WTC11 (cell line): ENCODE data around the gene COL6A5.

Experiments
- CBFB ChIP-seq: sonication (generic); formaldehyde crosslinking; IDR thresholded peaks from 2 replicates; pipeline ENCODE4 v1.8.1; 2022; ENCODE audit warnings: mild to moderate bottlenecking, low read depth, missing genetic modification reagents
- E2F4 ChIP-seq: sonication (generic); formaldehyde crosslinking; IDR thresholded peaks from 2 replicates; pipeline ENCODE4 v1.8.1; 2022; ENCODE audit warnings: low read depth, mild to moderate bottlenecking, moderate library complexity, missing genetic modification reagents, borderline replicate concordance
- NFE2L1 ChIP-seq: sonication (generic); formaldehyde crosslinking; IDR thresholded peaks from 2 replicates; pipeline ENCODE4 v1.8.1; 2023; ENCODE audit warnings: missing genetic modification reagents
- ZNF232 ChIP-seq: sonication (generic); formaldehyde crosslinking; IDR thresholded peaks from 2 replicates; pipeline ENCODE4 v1.8.0; 2022; ENCODE audit warnings: mild to moderate bottlenecking, missing genetic modification reagents
- TF ChIP-seq, protein P1 (sequence below): fragments of 200-600 bp; IDR thresholded peaks from 2 replicates; pipeline ENCODE4 v1.8.0; 2022; ENCODE audit warnings: antibody characterized with exemption
- TF ChIP-seq, protein P2 (sequence below): sonication (generic); formaldehyde crosslinking; IDR thresholded peaks from 2 replicates; pipeline ENCODE4 v1.8.1; 2023; ENCODE audit warnings: mild to moderate bottlenecking, missing genetic modification reagents, moderate library complexity
- TF ChIP-seq, protein P3 (sequence below): sonication (generic); formaldehyde crosslinking; IDR thresholded peaks from 2 replicates; pipeline ENCODE4 v1.8.0; 2022; ENCODE audit warnings: mild to moderate bottlenecking, missing genetic modification reagents
- TF ChIP-seq, protein P4 (sequence below): sonication (generic); formaldehyde crosslinking; IDR thresholded peaks from 2 replicates; pipeline ENCODE4 v1.8.0; 2022; ENCODE audit warnings: mild to moderate bottlenecking, missing genetic modification reagents
- TF ChIP-seq, protein P5 (sequence below): fragments of 250-450 bp; sonication (Bioruptor Pico); IDR thresholded peaks from 2 replicates; pipeline ENCODE4 v1.9.0; 2021; ENCODE audit warnings: mild to moderate bottlenecking

- TF ChIP-seq, protein P1, sequence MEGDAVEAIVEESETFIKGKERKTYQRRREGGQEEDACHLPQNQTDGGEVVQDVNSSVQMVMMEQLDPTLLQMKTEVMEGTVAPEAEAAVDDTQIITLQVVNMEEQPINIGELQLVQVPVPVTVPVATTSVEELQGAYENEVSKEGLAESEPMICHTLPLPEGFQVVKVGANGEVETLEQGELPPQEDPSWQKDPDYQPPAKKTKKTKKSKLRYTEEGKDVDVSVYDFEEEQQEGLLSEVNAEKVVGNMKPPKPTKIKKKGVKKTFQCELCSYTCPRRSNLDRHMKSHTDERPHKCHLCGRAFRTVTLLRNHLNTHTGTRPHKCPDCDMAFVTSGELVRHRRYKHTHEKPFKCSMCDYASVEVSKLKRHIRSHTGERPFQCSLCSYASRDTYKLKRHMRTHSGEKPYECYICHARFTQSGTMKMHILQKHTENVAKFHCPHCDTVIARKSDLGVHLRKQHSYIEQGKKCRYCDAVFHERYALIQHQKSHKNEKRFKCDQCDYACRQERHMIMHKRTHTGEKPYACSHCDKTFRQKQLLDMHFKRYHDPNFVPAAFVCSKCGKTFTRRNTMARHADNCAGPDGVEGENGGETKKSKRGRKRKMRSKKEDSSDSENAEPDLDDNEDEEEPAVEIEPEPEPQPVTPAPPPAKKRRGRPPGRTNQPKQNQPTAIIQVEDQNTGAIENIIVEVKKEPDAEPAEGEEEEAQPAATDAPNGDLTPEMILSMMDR, result no peak
- no peak for TF ChIP-seq CBFB
- TF ChIP-seq ZNF232 (CRISPR knock-in tag), result no peak
- TF ChIP-seq E2F4 (CRISPR knock-in tag), result no peak
- TF ChIP-seq, protein P2, sequence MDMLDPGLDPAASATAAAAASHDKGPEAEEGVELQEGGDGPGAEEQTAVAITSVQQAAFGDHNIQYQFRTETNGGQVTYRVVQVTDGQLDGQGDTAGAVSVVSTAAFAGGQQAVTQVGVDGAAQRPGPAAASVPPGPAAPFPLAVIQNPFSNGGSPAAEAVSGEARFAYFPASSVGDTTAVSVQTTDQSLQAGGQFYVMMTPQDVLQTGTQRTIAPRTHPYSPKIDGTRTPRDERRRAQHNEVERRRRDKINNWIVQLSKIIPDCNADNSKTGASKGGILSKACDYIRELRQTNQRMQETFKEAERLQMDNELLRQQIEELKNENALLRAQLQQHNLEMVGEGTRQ, result no peak
- TF ChIP-seq NFE2L1, result no peak
- TF ChIP-seq, protein P3, sequence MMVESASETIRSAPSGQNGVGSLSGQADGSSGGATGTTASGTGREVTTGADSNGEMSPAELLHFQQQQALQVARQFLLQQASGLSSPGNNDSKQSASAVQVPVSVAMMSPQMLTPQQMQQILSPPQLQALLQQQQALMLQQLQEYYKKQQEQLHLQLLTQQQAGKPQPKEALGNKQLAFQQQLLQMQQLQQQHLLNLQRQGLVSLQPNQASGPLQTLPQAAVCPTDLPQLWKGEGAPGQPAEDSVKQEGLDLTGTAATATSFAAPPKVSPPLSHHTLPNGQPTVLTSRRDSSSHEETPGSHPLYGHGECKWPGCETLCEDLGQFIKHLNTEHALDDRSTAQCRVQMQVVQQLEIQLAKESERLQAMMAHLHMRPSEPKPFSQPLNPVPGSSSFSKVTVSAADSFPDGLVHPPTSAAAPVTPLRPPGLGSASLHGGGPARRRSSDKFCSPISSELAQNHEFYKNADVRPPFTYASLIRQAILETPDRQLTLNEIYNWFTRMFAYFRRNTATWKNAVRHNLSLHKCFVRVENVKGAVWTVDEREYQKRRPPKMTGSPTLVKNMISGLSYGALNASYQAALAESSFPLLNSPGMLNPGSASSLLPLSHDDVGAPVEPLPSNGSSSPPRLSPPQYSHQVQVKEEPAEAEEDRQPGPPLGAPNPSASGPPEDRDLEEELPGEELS (CRISPR knock-in tag), result no peak
- TF ChIP-seq, protein P4, sequence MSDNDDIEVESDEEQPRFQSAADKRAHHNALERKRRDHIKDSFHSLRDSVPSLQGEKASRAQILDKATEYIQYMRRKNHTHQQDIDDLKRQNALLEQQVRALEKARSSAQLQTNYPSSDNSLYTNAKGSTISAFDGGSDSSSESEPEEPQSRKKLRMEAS (CRISPR knock-in tag), result no peak
- TF ChIP-seq, protein P5, sequence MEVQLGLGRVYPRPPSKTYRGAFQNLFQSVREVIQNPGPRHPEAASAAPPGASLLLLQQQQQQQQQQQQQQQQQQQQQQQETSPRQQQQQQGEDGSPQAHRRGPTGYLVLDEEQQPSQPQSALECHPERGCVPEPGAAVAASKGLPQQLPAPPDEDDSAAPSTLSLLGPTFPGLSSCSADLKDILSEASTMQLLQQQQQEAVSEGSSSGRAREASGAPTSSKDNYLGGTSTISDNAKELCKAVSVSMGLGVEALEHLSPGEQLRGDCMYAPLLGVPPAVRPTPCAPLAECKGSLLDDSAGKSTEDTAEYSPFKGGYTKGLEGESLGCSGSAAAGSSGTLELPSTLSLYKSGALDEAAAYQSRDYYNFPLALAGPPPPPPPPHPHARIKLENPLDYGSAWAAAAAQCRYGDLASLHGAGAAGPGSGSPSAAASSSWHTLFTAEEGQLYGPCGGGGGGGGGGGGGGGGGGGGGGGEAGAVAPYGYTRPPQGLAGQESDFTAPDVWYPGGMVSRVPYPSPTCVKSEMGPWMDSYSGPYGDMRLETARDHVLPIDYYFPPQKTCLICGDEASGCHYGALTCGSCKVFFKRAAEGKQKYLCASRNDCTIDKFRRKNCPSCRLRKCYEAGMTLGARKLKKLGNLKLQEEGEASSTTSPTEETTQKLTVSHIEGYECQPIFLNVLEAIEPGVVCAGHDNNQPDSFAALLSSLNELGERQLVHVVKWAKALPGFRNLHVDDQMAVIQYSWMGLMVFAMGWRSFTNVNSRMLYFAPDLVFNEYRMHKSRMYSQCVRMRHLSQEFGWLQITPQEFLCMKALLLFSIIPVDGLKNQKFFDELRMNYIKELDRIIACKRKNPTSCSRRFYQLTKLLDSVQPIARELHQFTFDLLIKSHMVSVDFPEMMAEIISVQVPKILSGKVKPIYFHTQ (CRISPR knock-in tag), result no peak
These were observed 33.3 kb downstream of the COL6A5 start for GRCh38 chr3:130378677-130379191.
